NCI-H128 (cell line): ENCODE data around the gene VEZF1.

Experiments
- DNase-seq: peaks from one replicate; lab custom pipeline; 2025; ENCODE audit not compliant: unreplicated experiment; lab: John Stamatoyannopoulos, UW

Gene VEZF1

GRCh38 chr17:57987581-57988300 is at the start of gene VEZF1:
Gene VEZF1 (minus strand): TSS chr17:57988254. CDS start chr17:57988111, 143 bp downstream.
- no peak for DNase-seq

DNA sequence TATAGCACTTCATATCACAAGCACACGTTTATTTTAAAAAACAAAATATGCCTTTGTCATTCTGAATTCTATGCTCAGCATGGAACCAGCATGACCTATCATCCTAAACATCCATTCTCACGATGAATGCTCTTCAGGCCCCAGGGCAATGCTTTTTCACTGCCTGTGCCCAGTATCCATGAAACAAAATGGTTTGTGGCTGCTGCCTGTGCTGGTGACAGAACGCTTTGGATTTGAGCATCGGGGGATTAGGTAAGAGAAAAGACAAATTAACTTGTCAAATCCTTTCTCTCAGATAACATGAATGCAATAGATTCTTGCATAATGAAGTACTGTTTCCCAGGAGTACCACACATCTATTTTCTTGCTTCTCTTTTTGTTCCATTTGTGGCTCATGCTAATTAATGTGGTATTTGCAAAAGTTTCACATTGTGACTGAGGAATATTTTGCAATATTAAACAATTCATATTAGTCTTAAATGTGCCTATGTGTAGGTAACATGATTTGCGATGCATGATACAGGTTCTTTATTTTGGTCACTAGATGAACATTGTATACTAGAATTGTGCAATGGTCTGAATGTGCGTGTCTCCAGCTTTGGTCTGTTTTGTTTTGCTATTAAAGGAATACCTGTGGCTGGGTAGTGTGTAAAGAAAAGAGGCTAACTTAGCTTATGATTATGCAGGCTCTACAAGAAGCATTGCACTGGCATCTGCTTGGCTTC is 44.8 kb upstream of the VEZF1 start:
- DNase-seq, result no peak

- no peak for DNase-seq
Observed at GRCh38 chr17:58028578-58028977, 40.5 kb upstream of the VEZF1 start.

DNA sequence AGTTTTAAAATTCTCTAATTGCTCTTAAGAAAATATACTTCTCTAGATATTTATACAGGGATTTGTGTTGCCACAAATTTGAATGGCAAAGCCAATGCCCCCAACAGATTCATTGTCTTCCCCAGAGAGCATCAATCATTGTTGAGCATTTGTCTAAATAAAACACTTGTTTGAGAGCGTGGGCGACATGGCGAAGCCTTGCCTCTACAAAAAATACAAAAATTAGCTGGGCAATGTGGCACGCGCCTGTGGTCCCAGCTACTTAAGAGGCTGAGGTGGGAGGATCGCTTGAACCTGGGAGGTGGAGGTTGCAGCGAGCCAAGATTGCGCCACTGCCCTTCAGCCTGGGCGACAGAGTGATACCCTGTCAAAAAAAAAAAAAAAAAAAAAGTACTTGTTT is 32.3 kb upstream of the VEZF1 start:
- DNase-seq, result no peak

DNA sequence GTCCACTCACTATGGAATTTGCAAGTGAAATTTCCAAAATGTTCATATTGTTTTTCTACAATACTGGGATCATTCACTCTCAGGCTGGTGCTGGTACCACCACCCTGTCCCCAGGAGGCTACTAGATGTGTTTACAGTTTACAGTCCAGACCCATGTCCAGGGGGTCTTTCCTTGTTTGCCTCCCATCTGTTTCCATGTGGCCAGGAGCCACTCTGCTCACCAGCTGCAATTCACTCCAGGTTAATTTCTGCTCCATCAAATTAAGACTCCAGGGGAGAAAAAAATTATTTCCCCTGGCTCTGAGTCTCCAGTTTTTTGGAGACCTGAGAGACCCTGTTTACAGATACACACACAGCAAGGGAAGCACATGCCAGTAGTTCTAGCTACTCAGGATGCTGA is 31.5 kb upstream of the VEZF1 start:
- DNase-seq, result no peak

DNA sequence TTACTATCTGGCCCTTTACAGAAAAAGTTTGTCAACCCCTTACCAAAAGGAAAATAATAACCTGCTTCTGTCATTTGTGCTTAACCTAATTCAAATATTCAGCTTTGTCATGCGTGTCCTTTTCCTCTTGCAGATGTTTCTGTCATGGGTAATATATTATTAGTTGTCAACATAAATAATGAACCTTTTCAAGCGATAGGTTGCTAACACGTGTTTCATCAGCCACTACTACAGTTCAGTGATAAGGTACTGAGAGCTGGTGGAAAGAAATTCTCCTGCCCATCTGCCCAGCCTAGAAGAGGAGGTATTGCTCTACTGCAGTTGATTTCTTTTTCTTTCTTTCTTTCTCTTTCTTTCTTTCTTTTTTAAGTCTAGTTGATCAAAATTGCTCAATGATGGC is 31.0 kb upstream of the VEZF1 start:
- DNase-seq, result no peak

- DNase-seq, result no peak
Observed at GRCh38 chr17:58010067-58010799, 22.2 kb upstream of the VEZF1 start.

DNA sequence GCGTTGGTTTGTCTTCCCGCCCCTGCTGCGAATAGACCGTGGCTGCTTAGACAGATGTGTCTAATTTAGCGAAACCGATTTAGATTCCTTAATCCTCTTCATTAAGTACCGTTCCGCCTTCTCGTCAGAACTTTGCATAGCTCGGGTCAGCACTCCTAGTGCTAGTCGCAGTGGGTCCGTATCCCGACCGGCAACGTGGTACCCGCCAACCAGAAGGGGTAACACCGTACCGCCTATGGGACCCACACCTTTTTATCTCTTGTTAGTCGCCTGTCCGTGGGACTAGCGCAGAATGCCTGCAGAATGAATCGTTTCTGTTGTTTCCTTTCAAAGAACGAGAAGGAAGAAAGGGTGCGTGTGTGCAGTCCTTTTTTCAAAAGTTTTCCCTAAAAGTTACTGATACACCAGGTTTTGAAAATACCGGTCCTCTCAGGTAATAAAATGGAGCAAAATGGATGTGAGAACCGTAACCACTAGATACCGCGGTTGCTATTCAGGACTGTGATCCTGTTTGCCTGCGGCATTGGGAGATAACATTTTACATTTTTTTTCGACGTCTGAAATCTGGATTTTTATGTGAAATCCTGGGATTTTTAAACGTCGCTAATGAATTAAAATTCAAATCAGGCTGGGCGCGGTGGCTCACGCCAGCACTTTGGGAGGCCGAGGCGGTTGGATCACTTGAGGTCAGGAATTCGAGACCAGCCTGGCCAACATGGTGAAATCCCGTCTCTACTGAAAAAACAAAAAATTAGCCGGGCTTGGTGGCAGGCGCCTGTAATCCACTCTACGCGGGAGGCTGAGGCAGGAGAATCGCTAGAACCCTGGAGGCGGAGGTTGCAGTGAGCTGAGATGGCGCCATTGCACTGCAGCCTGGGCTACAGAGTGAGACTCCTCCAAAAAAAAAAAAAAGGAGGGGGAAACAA is 20.0 kb upstream of the VEZF1 start:
- DNase-seq, result no peak

DNA sequence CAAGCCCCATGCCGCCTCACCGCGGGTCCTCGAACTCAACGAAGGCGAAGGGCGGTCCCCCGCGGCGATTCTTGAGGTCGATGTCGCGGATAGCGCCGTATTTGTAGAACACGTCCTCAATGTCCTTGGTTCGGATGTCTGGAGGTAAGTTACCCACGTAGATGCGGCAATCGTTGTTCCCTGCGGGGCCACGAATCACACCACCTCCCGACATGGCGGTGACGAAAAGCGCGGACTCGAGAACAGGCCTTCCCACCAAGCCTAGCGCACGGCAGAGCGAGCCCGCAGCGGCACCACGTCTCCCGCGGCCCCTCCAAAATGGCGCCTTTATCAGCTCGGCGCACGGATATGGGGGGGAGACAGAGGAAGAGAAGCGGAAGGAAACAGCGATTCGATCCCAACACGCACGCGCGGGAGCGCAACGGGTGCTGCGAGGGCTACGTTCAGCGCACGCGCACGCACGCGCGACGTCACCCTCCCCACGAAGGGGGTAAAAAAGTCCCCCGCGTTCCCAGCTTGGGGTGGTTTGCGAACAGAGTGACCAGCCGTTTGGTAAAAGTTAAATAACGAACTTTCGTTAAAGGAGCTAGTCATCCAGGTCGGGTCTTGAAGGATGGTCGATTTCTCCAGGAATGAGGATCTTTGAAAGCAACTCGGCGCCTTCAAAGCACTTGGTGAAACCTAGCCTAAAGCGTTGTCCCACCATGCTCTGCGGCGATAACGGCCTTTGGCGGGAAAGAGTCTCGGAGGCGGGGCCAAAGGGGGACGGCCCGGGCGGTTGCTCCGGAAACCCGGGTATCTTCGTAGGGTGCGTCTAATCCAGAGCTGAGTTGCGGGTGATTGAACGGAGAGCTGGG is 19.1 kb upstream of the VEZF1 start, which contains the start of gene SRSF1:
SRSF1 (minus strand) TSS at position 323 of the 857 bp plus-strand sequence; CDS start at position 214, 109 bp downstream.
- peak; percentile 95 for DNase-seq

GRCh38 chr17:58006560-58006923 is 18.5 kb upstream of the VEZF1 start:
- DNase-seq, result no peak

- DNase-seq, result no peak
Observed at GRCh38 chr17:58005728-58006559, 17.9 kb upstream of the VEZF1 start.

DNA sequence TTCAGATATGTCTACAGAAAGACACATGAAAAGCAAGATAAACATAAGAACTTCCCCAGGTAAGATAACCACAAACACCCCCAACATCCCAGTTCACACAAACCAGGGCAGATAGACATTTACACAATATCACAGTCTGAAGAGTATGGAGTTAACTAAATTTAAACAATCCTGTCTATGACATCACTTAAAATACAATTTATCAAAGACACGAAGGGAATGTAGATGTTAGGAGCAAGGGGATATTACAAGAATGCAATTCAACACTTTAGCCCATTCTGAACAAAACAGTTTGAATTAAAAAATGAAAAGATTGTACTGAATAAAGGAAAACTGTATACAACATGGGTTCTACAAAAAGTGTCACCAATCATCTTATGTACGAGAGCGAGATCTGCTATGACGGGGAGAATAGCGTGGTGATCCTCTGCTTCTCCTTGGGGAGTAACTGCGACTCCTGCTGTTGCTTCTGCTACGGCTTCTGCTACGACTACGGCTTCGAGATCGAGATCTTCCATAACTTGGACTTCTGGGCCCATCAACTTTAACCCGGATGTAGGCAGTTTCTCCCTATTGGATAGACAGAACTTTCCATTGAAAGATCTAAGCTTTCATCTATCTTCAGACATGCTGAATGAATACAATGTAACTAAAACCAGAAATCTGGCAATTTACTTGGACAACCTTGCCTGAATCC is 17.1 kb upstream of the VEZF1 start:
- DNase-seq, result no peak

DNA sequence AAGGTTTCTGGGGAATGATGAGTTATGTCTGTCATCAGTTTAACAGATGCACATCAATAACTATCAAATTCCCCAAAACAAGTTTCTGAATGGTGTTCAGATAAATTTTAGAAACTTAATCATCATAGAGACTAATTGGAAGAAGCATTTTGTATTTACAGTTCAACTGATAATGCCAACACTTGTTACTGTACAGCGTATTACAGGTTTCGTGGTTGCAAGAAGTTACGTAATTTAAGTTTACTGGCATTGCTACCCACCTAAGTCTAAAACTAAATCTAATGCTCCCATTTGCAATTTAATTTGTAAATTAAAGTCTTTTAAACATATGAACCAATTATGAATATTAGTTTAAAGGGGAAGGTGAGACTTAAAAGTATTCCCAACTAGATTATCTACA is 16.0 kb upstream of the VEZF1 start:
- no peak for DNase-seq

DNA sequence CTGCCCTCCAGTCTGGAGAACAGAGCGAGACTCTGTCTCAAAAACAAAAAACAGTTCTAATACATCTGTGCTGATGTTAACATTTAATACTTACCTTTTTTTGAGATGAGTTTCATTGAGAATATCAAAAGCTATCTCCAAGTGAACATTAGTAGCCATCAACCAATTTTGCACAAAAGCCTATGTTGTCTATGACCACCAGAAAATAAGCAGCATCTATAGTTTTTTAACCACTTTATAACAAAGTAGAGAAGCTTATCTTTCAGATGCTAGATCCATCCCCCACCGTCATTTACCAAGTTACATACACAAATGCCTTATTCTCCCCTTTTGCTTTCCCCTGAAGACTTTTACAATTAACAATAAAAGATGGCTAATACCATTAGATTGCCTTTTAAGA is 14.9 kb upstream of the VEZF1 start:
- no peak for DNase-seq

GRCh38 chr17:58002154-58002948 is 14.3 kb upstream of the VEZF1 start:
- DNase-seq, result no peak

- DNase-seq, result no peak
Observed at GRCh38 chr17:58001461-58002124, 13.5 kb upstream of the VEZF1 start.

DNA sequence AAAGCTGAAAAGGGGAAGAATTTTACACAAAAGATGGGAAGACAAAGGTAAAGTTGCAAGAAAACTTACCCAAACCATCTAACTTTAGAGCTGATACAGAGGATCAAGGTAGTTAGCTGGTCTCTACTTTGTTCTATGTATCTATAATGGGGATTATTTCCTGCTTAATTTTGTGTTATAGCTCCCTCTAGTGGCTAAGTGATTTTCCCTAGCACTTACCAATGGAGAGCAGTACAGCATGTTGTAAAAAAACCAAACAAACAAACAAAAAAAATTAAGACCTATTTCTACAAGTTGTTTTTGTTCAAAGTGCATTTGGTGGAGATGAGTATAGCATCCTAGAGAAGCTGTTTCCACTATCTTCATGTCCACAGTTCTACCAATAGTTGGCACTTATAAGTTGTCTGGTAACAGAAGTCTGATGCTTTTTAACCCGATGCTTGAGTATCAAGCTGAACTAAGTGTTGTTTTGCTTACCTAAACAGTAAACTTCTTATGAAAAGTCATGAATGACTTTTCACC is 11.5 kb upstream of the VEZF1 start:
- DNase-seq, result peak; percentile 52
